Activated CD8-positive, alpha-beta memory T cell treated with anti-CD3 and anti-CD28 coated beads, Interleukin-2, amount 50 U/mL, for 4 hours (primary cell): ENCODE measurements around the gene KATNAL2.

Source experiments
- DNase-seq: peaks from one replicate; pipeline ENCODE4 v3.0.0-alpha.2; 2020

The KATNAL2 gene

DNA sequence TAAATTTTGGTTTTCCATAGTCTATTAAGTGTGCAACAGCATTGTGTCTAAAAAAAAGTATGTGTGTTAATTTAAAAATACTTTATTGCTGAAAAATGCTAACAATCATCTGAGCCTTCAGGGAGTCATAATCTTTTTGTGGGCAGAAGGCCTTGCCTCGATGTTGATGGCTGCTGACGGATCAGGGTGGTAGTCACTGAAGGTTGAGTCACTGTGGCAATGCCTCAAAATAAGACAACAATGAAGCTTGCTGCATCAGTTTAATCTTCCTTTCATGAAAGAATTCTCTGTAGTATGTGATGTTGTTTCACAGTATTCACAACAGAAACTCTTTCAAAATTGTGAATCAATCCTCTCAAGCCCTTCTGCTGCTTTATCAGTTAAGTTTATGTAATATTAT is 201.6 kb downstream of the KATNAL2 start:
- DNase-seq = no peak

DNA sequence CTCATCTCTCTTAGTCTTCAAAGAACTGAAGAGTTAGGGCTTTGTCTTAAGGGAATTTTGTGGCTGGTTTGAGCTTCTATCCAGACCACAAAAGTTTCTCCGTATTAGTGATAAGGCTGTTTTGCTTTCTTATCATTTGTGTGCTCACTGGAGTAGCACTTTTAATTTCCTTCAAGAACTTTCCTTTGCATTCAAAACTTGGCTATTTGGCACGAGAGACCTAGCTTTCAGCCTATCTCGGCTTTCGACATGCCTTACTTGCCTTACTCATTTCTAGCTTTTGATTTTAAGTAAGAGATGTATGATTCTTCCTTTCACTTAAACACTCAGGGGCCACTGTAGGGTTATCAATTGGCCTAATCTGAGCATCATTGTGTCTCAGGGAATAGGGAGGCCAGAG is 203.0 kb downstream of the KATNAL2 start:
- DNase-seq = no peak

DNA sequence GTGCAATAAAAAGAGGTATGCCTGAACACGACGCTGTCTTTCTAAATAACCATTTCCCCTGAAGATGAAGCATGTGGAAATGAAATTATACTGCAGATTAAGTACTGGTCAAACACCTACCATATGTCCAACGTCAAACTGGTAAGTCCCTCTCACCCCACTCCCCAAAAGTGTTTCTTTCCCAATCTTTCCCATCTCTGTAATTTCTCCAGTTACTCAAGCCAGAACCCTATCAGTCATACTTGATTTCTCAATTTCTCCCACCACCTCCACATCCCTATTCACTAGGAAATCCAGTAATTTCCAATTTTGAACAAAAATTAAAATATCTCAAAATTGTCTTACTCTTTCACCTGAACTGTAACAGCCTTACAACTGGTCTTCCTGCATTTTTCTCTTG is 203.7 kb downstream of the KATNAL2 start:
- DNase-seq = no peak

DNA sequence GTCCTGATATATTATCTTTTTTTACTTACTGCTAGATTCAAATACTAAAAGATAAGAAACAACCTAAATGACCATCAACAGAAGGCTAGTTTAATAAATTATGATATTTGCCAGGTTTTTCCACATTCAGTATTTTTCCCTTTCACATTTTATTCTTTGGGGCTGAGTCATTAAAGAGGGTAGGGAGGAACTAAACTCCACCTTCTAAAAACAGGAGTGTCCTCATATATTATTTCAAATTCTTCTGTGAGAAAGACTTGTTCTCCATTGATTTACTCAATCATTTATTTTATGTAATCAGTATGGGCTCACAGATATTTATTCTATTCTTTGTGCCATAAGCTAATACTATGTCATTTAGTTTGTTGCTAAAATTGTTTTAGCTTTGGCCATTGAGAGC is 223.9 kb downstream of the KATNAL2 start:
- DNase-seq = no peak

DNA sequence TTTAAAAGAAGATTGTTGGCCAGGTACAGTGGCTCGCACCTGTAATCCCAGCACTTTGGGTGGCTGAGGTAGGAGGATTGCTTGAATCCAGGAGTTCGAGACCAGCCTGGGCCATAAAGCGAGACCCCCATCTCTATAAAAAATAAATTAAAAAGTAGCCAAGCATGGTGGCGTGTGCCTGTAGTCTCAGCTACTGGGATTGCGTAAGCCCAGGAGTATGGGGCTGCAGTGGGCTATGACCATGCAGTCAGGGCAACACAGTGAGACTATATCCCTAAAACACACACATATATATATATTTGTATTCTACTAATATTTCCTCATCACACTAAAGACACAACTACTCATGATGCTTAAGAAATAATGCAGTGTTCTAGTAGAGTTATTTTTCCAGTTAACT is 225.8 kb downstream of the KATNAL2 start:
- no peak for DNase-seq

DNA sequence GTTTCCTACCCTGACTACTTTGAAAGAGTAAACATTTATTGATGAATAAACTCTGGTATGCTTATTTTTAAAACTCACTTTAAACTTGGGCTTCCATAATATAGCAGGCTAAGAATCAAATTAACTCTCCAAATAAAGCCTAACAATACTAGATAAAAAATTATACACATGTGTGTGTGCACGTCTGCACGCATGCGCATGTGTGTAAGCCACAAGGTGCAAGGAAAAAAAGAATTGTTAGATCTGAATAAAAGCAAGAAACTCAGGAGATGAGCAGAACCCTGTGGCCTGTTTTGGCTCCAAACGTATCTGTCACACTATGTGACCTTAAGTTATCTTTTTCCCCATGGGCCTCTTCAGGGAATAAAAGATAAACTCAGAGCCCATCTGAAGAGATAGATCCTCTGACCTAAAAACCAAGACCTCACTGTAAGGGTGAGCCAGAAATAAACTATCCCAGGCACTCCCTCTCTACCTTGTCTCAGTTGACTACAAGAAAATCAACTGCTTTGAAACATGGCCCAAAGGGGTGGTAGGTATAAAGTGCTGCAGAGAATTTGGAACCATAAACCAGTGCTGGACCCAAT is 226.6 kb downstream of the KATNAL2 start:
- no peak for DNase-seq

DNA sequence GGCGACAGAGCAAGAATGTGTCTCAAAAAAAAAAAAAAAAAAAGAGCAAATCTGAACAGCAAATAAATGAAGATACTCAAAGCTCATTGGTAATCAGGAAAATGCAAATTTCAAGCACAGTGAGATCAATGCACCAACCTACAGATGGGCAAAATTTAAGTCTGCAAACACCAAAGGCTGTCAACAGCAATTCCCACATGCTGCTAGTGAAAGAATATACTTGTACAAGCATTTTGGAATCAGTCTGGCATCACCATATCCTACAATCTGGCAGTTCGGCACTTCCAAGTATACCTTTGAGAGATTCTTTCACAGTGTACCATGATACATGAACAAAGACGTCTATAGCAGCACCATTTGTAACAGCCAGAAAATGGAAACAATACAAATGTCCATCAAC is 228.8 kb downstream of the KATNAL2 start:
- no peak for DNase-seq

DNA sequence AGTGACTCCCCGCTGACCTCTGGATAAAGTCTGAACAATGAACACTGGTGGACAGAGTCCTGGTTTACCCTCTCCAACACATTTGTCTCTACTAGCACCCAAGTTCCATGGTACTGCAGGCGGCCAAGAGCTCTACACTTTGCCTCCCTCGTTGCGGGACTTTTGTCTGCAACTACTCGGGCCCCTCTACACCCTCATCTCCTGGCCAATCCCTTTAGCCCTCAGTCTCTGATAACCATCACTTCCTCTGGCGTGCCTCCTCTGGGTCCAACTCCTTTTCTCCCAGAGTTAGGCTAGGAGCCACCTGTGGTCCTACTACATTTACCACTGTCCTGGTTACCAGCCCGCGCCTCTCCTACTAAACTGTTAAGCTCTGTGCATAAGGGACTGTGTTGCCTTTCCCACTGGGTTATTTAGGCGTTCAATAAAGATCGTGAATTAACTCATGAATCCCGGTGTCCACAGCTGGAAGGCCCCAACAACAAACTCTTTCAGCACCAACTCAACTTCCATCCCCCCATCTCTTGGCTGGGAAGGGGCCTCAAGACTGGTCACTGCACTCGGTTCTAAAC is 232.1 kb downstream of the KATNAL2 start:
- DNase-seq = no peak

DNA sequence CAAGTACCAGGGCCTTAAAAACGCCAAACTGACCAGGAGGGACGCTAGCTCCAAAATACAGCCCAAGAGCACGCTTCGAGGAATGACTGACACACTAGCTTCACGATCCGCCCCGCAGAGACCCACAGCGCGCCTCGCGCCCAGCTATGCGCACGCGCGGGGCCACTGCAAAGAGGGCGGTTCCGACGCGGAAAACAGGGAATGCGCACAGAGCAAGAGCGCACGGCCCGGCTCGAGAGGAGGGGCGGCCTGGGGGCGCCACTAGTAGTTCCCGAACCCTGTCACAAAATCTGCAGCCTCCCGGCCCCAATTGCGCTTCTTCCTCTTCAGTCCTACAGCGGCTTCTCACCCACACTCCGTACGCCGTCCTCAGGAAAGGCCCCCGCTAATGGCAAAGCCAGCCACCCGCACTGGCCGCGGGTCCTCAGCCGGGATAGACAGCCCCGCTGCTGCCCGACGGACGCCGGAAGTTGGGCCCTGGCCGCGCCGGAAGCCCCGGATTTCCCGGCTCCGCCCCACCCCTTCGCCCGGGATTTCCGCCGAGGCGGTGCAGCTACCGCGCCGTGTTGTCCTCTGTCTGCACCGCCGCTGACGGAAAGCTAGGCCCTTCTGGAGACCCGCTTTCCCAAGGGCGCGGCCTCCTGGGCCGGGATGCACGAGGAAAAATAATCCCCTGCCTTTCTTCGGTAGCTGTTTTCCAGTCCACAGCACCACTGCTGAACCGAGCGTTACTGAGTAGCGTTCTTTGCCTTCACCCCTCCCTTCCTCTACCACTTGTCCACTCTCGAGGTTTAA is 232.8 kb downstream of the KATNAL2 start, which contains the start of gene HDHD2:
HDHD2 (minus strand) TSS at position 472 of the 795 bp plus-strand sequence. CDS start 14,061 bp downstream, outside the sequence.
- peak; percentile 78 for DNase-seq

DNA sequence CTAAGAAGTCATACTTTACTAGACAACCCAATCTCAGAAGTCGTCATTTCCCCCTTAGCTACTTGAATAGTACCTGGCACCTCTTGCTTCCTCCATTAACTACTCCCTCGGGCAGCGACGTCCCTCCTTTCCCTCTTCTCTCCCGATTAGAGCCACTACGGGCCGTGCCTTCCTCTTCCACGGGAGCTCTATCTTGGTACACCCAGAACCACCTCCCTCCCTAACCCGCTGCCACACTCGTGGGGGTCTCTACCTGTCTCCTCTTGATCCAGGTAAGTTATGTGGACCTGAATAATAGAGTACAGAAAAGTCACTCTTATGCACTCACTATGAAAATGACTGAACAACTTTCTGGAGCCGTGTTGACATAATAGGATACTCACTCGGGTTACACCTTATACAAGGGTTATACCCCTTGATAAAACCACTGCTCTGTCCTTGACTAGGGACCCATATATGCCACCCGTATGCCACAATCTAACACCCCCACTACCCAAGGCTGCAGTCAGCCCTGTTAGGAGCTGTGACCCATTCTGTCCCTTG is 233.5 kb downstream of the KATNAL2 start:
- no peak for DNase-seq

DNA sequence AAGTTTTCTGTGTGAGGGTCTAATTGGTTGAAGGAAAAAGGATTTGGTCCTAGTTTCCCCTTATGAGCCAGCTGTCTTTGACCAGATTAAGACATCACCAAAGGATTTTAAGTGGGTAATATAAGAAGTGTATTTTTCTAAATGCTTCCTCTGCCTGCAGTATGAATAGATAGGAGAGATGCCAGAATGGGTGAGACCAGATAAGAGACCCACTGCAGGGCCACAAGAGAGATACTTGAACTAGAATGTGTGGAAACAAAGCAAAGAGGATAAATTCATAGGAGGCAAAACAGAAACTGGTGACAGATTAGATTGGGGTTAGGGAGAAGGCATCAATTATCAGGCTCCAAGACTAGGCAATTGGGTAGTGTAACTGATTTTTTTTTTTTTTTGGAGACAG is 234.0 kb downstream of the KATNAL2 start:
- no peak for DNase-seq
